Caco-2 (cell line): ENCODE data around the gene IPP. TPM values are rescaled to one million over a fixed set of nuclear protein-coding genes. Genes with fewer than 3 reads are reported as not detected.
"Not testable (repeated sequence)": the region's sequence is repeated elsewhere in the genome, so short reads cannot be mapped to it uniquely, and the experiment has no call there.

Experiments
- BruUV-seq: library from RNA; stranded (reverse); fragments of 400-500 nt; replicated peaks from 2 replicates; lab custom pipeline; 2021; lab: Mats Ljungman, UMichigan
- CTCF ChIA-PET: fragments of 300-600 bp; sonication (Branson Sonifier 250); formaldehyde crosslinking; loops from one replicate; lab custom pipeline; 2022; ENCODE audit warnings: antibody characterized with exemption; lab: Charles Lee
- POLR2A ChIA-PET: fragments of 300-600 bp; sonication (Branson Sonifier 250); formaldehyde crosslinking; loops from one replicate; lab custom pipeline; 2022; ENCODE audit warnings: antibody characterized with exemption; lab: Charles Lee
- DNase-seq, 2 experiments: peaks; one replicate each; pipeline versions ENCODE4 v3.0.0 to v3.0.0-alpha.2; 2020 to 2022
- H3K27me3 ChIP-seq: replicated peaks from 2 replicates; pipeline ENCODE4 v1.6.0; 2011; ENCODE audit warnings: low read length; ENCODE audit not compliant: control insufficient read depth, insufficient read depth
- H3K36me3 ChIP-seq: 2 replicates; pipeline ENCODE4 v1.5.1; 2011; ENCODE audit warnings: low read length; ENCODE audit not compliant: control insufficient read depth, insufficient read depth
- H3K4me1 ChIP-seq: fragments of 250-450 bp; sonication (Bioruptor Pico); 2 replicates; pipeline ENCODE4 v1.5.1; 2020; ENCODE audit warnings: mild to moderate bottlenecking
- H3K4me3 ChIP-seq: 2 replicates; pipeline ENCODE4 v1.5.1; 2011; ENCODE audit warnings: low read depth, mild to moderate bottlenecking, control low read depth, low read length
- H3K9me3 ChIP-seq: fragments of 250-450 bp; sonication (Bioruptor Pico); 2 replicates; pipeline ENCODE4 v1.5.1; 2020; ENCODE audit warnings: mild to moderate bottlenecking, moderate library complexity
- H3K27ac Mint-ChIP-seq: one replicate; pipeline ENCODE4 v1.8.0; 2022; ENCODE audit warnings: mixed read lengths; ENCODE audit not compliant: unreplicated experiment
- H3K27me3 Mint-ChIP-seq: one replicate; pipeline ENCODE4 v1.8.0; 2022; ENCODE audit warnings: mixed read lengths; ENCODE audit not compliant: insufficient read depth, unreplicated experiment
- H3K36me3 Mint-ChIP-seq: one replicate; pipeline ENCODE4 v1.8.0; 2022; ENCODE audit warnings: mild to moderate bottlenecking, mixed read lengths; ENCODE audit not compliant: insufficient read depth, unreplicated experiment
- H3K4me1 Mint-ChIP-seq: one replicate; pipeline ENCODE4 v1.8.0; 2022; ENCODE audit warnings: low read depth, mixed read lengths; ENCODE audit not compliant: unreplicated experiment
- H3K4me3 Mint-ChIP-seq: one replicate; pipeline ENCODE4 v1.8.0; 2022; ENCODE audit warnings: mild to moderate bottlenecking, moderate library complexity, mixed read lengths; ENCODE audit not compliant: unreplicated experiment
- H3K9me3 Mint-ChIP-seq: one replicate; pipeline ENCODE4 v1.8.0; 2022; ENCODE audit warnings: mixed read lengths; ENCODE audit not compliant: unreplicated experiment
- CTCF ChIP-seq, 2 experiments: fragments of 200-600 bp in 1 of 2; IDR thresholded peaks; 1 replicate in 1 of 2; 2 replicates in 1 of 2; pipeline versions ENCODE4 v1.5.1 to v1.8.0; 2011 to 2022; ENCODE audit warnings: antibody characterized with exemption in 1 of 2, control low read depth in 1 of 2, inconsistent platforms in 1 of 2, low read depth in 1 of 2, low read length in 1 of 2, mild to moderate bottlenecking in 1 of 2, moderate library complexity in 1 of 2; ENCODE audit not compliant: insufficient read depth in 1 of 2, severe bottlenecking in 1 of 2, unreplicated experiment in 1 of 2
- intact Hi-C: fragments of 100-400 bp; cut with micrococcal nuclease; formaldehyde crosslinking; loops from one replicate; pipeline ENCODE4 v1.10.0; 2022; ENCODE audit not compliant: unreplicated experiment
- total RNA-seq: library from RNA; stranded (reverse); gene quantifications from 2 replicates; pipeline ENCODE4 v1.2.3, GENCODE V29; 2022

The IPP gene
- total RNA-seq, 1 experiment from 2014 or later, result 7.6 TPM

GRCh38 chr1:45753248-45754037 is 3.0 kb upstream of the IPP start:
- no peak overlapping the region for H3K4me3 Mint-ChIP-seq
- Histone ChIP-seq H3K36me3 (no peaks in the 10 kb centered on the region), H3K4me1 (peaks cover 6% of the 10 kb centered on the region; the same call in 1 of the 2 replicates), H3K27me3 (no peaks in the 10 kb centered on the region), H3K9me3 (0 out of 2 replicates have a peak, but pooled peaks cover 4% of the 10 kb centered on the region), H3K4me3 (no peak overlapping the region)
- H3K4me1 Mint-ChIP-seq, result no peaks in the 10 kb centered on the region
- H3K36me3 Mint-ChIP-seq, result peaks cover 14% of the 10 kb centered on the region
- ChIA-PET POLR2A (no interaction called here), CTCF (no interaction called here)
- no peak overlapping the region for H3K27ac Mint-ChIP-seq
- BruUV-seq, result no TSS peak
- no peak for DNase-seq
- no peaks in the 10 kb centered on the region for H3K27me3 Mint-ChIP-seq
- intact Hi-C loops, result loop anchor here (5.0 kb wide), 1 partner anchor 49 kb away; the partner anchor contains the start of gene MAST2
- TF ChIP-seq CTCF (IDR thresholded peaks at IDR 0.05; ENCODE audit: insufficient read depth in 1 of 2, low read depth in 1 of 2, low read length in 1 of 2, severe bottlenecking in 1 of 2, unreplicated experiment in 1 of 2), result no peak
- H3K9me3 Mint-ChIP-seq, result peaks cover 8% of the 10 kb centered on the region

GRCh38 chr1:45752441-45753052 is 2.1 kb upstream of the IPP start:
- POLR2A ChIA-PET, result no interaction called here
- Mint-ChIP-seq H3K36me3 (peaks cover 14% of the 10 kb centered on the region), H3K27ac (no peak overlapping the region), H3K9me3 (peaks cover 8% of the 10 kb centered on the region), H3K4me3 (no peak overlapping the region), H3K4me1 (no peaks in the 10 kb centered on the region), H3K27me3 (no peaks in the 10 kb centered on the region)
- DNase-seq, result no peak
- no TSS peak for BruUV-seq
- H3K9me3 ChIP-seq, result 0 out of 2 replicates have a peak, but pooled peaks cover 4% of the 10 kb centered on the region
- CTCF ChIA-PET, result no interaction called here
- H3K4me1 ChIP-seq, result no peaks in the 10 kb centered on the region
- no peaks in the 10 kb centered on the region for H3K27me3 ChIP-seq
- intact Hi-C loops, result loop anchor here (5.0 kb wide), 1 partner anchor 50 kb away; the partner anchor contains the start of gene MAST2
- H3K4me3 ChIP-seq, result no peak overlapping the region
- H3K36me3 ChIP-seq, result no peaks in the 10 kb centered on the region
- no peak for TF ChIP-seq CTCF (IDR thresholded peaks at IDR 0.05; ENCODE audit: insufficient read depth in 1 of 2, low read depth in 1 of 2, low read length in 1 of 2, severe bottlenecking in 1 of 2, unreplicated experiment in 1 of 2)

- no TSS peak for BruUV-seq
- no peak for TF ChIP-seq CTCF (IDR thresholded peaks at IDR 0.05; ENCODE audit: insufficient read depth in 1 of 2, low read depth in 1 of 2, low read length in 1 of 2, severe bottlenecking in 1 of 2, unreplicated experiment in 1 of 2)
- ChIA-PET CTCF (no interaction called here), POLR2A (no interaction called here)
- Mint-ChIP-seq H3K4me3 (no peak overlapping the region), H3K4me1 (no peaks in the 10 kb centered on the region), H3K9me3 (peaks cover 8% of the 10 kb centered on the region), H3K27me3 (no peaks in the 10 kb centered on the region), H3K27ac (no peak overlapping the region), H3K36me3 (peaks cover 14% of the 10 kb centered on the region)
- 0 out of 2 replicates have a peak, but pooled peaks cover 4% of the 10 kb centered on the region for H3K9me3 ChIP-seq
- intact Hi-C loops, result loop anchor here (5.0 kb wide), 1 partner anchor 50 kb away; the partner anchor contains the start of gene MAST2
- DNase-seq, result no peak
- no peaks in the 10 kb centered on the region for H3K27me3 ChIP-seq
- no peaks in the 10 kb centered on the region for H3K36me3 ChIP-seq
- H3K4me1 ChIP-seq, result no peaks in the 10 kb centered on the region
- no peak overlapping the region for H3K4me3 ChIP-seq
These were observed 1.6 kb upstream of the IPP start for GRCh38 chr1:45752014-45752413.

GRCh38 chr1:45751039-45751838 is 786 bp upstream of the IPP start:
- intact Hi-C loops, result loop anchor here (5.0 kb wide), 1 partner anchor 51 kb away; the partner anchor contains the start of gene MAST2
- TSS peak; percentile 85 for BruUV-seq
- H3K27me3 Mint-ChIP-seq, H3K9me3 ChIP-seq, H3K4me1 ChIP-seq, DNase-seq, POLR2A ChIA-PET, CTCF ChIA-PET, H3K9me3 Mint-ChIP-seq, H3K4me1 Mint-ChIP-seq, H3K27me3 ChIP-seq, H3K36me3 ChIP-seq: not testable (repeated sequence)
- H3K4me3 ChIP-seq, result peak overlapping the region; percentile 53
- Mint-ChIP-seq H3K36me3 (peaks cover 14% of the 10 kb centered on the region), H3K4me3 (peak overlapping the region; percentile 94), H3K27ac (peak overlapping the region; percentile 98)
